Activated CD8-positive, alpha-beta memory T cell treated with anti-CD3 and anti-CD28 coated beads, Interleukin-2, amount 50 U/mL, for 1 hour (primary cell): ENCODE measurements around the gene ADAD2.

ENCODE experiments used
- DNase-seq: peaks from one replicate; pipeline ENCODE4 v3.0.0-alpha.2; 2020; ENCODE audit errors: extremely low read depth

The ADAD2 gene

GRCh38 chr16:84190731-84191388 lies at the start of gene ADAD2:
Gene ADAD2, plus strand, starts transcription at chr16:84191157. Its CDS starts 74 bp downstream, at chr16:84191231.
- no peak for DNase-seq

GRCh38 chr16:84143081-84143480 lies 47.9 kb upstream of the ADAD2 start:
- no peak for DNase-seq

GRCh38 chr16:84143784-84144199 lies 47.2 kb upstream of the ADAD2 start:
- DNase-seq, result no peak

DNA sequence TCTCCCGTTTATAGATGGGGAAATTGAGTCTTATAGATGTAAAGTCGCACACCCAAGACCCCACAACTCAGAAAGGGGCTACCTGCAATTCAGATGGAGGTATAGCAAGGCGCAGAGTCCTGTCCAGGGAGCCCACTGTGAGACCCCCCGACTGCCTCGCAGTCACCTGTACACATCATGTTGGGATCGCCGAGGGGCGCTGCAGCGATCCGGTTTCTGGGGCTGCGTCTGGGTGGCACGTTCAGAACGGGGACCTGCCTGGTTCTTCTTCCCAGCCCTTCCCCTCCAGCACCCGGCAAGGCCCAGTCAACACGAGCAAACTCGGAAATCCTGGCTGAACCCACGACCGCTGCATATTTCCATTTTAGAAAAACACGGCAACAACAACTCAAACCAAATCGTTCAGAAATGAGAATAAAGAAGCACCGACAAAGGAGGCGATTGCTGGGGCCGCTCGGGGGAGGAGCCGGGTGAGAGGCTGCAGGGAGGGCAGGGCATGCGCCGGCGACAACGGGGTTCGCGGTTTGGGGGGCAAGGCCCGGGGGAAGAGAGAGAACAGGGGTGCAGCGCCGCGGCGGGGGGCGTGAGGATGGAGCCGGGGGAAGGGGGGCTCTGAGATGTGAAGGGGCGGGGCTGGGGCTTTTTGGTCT lies 46.6 kb upstream of the ADAD2 start:
- no peak for DNase-seq

GRCh38 chr16:84144859-84145639 lies 45.9 kb upstream of the ADAD2 start, which contains the start of the genes DNAAF1 and HSDL1:
Gene DNAAF1, plus strand, starts transcription at chr16:84145308. Its CDS starts 133 bp downstream, at chr16:84145441.
Gene HSDL1, minus strand, starts transcription at chr16:84145177. Its CDS starts 13,856 bp downstream, at chr16:84131321.
- peak; percentile 70 for DNase-seq

GRCh38 chr16:84150926-84151325 lies 40.0 kb upstream of the ADAD2 start:
- DNase-seq, result no peak

- no peak for DNase-seq
Measured at GRCh38 chr16:84153660-84154214, 37.2 kb upstream of the ADAD2 start.

DNA sequence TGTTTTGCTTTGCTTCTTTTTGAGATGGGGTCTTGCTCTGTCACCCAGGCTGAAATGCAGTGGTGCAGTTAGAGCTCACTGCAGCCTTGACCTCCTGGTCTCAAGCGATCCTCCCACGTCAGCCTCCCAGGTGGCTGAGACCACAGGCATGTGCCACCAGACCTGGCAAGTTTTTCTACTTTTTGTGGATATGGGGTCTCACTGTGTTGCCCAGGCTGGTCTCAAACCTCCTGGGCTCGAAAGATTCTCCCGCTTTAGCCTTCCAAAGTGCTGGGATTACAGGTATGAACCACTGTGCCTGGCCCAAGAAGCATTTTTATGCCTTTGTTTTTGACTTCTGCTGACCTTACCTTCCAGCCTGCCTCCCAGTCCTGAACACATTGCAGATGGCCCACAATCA lies 35.7 kb upstream of the ADAD2 start:
- DNase-seq, result no peak

GRCh38 chr16:84155771-84156170 lies 35.2 kb upstream of the ADAD2 start:
- no peak for DNase-seq

- no peak for DNase-seq
Measured at GRCh38 chr16:84156342-84156784, 34.6 kb upstream of the ADAD2 start.

GRCh38 chr16:84159007-84159406 lies 31.9 kb upstream of the ADAD2 start:
- DNase-seq, result no peak

GRCh38 chr16:84159800-84160199 lies 31.2 kb upstream of the ADAD2 start:
- no peak for DNase-seq

DNA sequence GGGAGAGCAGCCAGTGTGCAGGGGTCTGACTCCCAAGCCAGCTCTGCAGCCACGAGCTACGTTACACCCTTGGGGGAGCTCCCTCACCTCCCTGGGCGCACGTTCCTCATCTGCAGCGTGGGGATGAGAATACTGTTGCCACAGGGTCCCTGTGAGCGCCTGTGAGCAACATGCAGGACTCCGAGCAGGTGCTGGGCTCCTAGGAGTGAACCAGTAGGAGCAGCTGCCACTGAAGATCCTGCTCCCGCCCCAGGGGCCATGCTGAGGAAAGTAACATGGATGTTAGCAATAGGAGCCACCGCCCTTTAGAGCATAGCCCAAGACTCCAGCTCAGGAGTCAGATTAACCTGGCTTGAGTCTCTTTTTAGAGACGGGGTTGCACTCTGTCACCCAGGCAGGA lies 29.9 kb upstream of the ADAD2 start:
- DNase-seq, result no peak

DNA sequence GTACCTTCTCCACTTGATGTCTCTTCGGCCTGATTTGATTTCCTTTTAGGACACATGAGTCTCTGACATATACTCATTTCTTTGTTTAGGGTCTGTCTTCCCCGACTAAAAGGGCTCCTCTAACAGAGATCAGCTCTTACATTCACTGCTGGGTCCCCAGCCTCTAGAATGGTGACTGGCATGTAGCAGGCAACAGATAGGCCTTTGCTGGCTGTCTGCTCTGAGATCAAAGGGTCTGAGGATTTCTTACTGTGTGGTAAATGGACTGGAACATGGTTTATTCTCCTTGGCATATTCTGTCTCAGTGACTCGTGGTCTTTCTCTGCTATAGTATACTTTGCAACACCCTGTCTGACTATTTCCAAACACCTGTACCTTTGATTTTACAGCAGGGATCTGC lies 29.2 kb upstream of the ADAD2 start:
- DNase-seq, result no peak

DNA sequence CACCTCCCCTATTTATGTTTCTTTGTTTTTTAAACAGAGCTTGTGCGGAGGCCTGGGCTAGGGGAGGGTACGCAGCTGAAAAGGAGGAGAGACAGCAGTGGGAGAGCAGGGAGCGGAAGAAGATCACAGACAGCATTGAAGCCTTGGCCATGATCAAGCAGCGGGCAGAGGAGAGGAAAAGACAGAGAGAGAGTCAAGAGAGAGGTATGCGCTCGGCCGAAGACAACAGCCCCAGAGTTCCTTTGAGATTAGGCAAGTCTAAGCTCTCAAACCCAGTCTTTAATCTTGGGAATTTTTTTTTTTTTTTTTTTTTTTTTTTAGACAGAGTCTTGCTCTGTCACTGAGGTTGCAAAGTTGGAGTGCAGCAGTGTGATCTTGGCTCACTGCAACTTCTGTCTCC lies 25.2 kb upstream of the ADAD2 start:
- DNase-seq, result no peak

DNA sequence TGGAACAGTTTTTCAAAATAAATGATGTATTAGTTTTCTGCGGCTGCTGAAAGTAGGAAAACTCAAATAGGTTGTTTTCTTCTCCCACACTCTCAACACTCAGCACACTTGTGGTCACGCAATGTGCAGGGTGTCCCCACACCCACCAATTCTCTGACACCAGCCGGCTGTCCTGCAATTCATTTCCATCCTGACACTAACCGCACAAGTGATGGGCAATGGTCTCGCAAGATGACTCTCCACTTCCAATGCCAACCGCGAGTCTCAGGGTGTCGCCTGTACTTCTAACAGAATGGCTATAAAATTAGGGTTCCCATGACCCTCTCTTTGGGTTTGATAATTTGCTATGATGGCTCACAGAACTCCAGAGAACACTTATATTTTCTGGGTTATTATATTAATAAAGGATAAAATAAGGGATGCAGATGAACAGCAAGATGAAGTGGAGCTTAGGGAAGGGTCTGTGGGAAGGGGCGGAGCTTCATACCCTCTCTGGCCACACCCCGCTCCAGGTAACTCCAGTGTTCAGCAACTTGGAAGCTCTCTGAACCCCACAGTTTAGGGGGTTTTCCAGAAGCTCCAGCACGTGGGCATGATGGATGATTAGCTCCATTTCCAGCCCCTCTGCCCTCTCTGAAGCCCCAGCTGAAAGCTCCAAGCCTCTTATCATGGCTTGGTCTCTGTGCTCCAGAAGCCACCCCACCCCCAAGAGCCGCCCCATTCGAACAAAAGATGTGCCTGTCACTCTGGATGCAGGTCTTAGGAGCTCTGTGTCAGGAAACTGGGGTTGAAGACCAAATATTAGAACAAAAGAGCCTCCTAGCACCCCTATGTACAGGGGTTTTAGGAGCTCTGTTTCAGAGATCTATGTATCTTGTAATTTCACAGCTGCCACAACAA lies 23.9 kb upstream of the ADAD2 start:
- no peak for DNase-seq

DNA sequence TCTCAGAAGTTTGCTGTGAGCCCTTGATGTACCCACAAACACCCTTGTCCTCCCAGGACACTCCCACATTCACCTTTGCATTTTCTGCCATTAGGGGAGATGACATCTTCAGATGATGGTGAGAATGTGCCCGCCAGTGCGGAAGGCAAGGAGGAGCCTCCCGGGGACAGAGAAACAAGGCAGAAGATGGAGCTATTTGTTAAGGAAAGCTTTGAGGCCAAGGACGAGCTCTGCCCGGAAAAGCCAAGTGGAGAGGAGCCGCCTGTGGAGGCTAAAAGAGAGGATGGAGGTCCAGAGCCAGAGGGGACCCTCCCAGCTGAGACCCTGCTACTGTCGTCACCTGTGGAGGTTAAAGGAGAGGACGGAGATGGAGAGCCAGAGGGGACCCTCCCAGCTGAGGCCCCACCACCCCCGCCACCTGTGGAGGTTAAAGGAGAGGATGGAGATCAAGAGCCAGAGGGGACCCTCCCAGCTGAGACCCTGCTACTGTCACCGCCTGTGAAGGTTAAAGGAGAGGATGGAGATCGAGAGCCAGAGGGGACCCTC lies 21.1 kb upstream of the ADAD2 start:
- DNase-seq, result no peak

DNA sequence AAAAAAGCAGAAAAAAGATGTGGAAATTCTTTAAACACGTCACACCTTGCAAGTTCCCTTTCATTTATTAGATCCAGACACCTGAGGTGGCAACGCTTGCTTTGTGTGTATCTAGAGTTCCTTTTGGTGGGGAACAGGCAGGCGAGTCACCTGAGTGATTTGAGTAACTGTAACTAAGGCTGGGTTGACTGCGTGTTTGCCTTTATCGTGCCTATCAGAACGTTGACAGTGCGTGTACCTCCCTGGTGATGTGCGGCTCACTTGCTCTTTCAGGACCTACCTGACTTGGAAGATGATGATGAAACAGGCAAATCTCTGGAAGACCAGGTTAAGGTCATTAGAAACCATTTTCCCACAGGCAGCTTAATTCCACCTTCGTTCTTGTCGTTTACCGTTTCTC lies 16.6 kb upstream of the ADAD2 start:
- no peak for DNase-seq

DNA sequence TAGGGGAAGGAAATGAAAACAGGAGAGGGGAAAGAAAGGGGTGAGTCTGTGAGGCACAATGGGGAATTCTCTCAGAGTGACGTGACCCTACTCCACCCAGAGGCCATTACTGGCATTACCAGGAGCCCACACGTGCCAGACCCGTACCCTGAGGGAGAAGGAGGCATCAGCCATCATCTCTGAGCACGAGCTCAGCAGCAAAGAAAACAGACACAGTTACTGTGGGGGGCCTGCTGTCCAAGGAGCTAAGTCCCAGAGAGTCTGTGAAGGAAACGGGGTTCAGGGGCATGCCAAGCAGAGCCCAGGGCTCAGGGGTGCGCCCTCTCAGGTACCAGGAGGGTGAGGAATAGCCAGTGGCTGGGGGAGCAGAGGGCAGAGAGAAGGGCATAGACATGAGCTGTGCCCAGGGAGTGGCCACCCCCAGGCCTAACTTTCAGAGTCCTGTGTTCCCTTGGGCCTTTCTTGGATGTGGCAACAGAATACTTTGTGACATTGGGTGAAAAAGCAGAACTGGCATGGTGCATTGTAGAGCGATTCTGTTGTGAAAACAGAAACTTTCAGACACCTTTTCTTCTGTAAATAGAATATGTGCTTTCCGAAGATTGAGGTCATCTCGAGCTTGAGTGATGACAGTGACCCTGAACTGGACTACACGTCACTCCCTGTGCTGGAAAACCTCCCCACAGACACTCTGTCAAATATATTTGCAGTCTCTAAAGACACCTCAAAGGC lies 15.4 kb upstream of the ADAD2 start:
- no peak for DNase-seq
